ENCODE results near the gene SLC35G2. TPM values are rescaled to one million over a fixed set of nuclear protein-coding genes. Genes with fewer than 3 reads are reported as not detected.
"Not testable (repeated sequence)": the region's sequence is repeated elsewhere in the genome, so short reads cannot be mapped to it uniquely, and the experiment has no call there.

Gene SLC35G2
- under 1 TPM; 0.19 to 0.28 TPM for total RNA-seq

DNA sequence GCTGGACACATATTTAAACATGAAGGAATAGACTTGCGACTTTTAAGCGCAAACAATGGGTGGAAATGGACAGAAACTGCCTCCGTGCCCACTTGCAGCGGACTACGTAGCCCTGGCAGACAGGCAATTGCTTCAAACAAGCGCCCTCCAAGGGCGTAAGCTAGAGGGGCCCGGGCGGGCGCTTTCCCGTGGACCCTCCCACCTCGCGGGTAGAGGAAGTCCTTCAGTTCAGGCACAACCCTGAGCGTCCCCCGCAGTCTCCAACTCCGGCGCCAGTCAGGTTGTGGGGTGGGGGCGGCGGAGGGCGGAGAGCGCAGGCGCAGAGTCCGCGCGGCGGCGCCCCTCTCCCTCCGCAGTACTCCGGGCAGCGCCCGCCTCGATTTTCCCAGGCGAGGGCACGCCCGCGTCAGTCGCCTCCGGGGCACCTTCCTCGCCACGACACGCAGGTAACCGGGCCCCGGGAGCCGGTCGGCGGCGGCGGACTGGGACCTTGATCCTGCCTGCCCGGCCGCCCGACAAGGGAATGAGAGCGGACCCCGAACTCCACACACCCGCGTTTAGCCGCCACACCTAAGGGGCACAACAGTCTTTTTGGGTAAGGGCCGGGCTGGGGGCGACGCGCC, at the start of gene SLC35G2:
Gene SLC35G2, plus strand, starts transcription at position 358 of the 623 bp plus-strand sequence. CDS start 35,335 bp downstream, outside the sequence.
- Mint-ChIP-seq H3K27me3 (peaks cover 35% of the 10 kb centered on the region), H3K9me3 (peaks cover 3% of the 10 kb centered on the region), H3K4me1 (peaks cover 19% of the 10 kb centered on the region), H3K36me3 (no peaks in the 10 kb centered on the region), H3K27ac (no peak within 1 kb of the TSS), H3K4me3 (peak within 1 kb of the TSS; percentile 82)
- ATAC-seq (ENCODE audit: low read depth) = peak; percentile 60
- POLR2A ChIA-PET = no interaction called here
- DNase-seq = peak; percentile 51

GRCh38 chr3:136772709-136773108, 46.2 kb upstream of the SLC35G2 start:
- POLR2A ChIA-PET = no interaction called here
- DNase-seq (no peak), ATAC-seq (ENCODE audit: low read depth) (no peak)
- no peak overlapping the region for H3K27ac Mint-ChIP-seq
- no peaks in the 10 kb centered on the region for H3K36me3 Mint-ChIP-seq
- H3K27me3 Mint-ChIP-seq = no peaks in the 10 kb centered on the region
- H3K4me1 Mint-ChIP-seq = no peaks in the 10 kb centered on the region
- no peak overlapping the region for H3K4me3 Mint-ChIP-seq
- no peaks in the 10 kb centered on the region for H3K9me3 Mint-ChIP-seq

DNA sequence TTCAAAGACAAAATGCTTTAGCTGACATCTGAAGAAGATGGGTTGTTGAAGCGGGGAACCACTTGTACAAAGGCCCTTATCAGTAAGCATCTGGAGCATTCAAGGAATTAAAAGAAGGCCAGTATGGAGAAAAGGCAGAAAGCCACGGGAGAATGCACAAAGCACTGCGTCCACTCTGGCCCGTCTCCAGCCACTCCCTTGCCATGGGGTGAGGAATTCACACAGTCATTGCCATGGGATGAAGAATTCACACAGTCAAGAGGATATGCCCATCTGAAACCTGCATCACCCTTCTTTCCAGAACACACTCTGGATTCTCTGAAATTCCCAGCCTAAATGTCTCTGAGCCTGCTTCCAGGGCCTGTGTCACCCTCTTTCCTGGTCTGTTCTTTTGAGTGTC, 40.1 kb upstream of the SLC35G2 start:
- H3K9me3 Mint-ChIP-seq = no peaks in the 10 kb centered on the region
- DNase-seq (no peak), ATAC-seq (ENCODE audit: low read depth) (no peak)
- no peaks in the 10 kb centered on the region for H3K36me3 Mint-ChIP-seq
- POLR2A ChIA-PET = no interaction called here
- no peak overlapping the region for H3K27ac Mint-ChIP-seq
- H3K4me3 Mint-ChIP-seq = no peak overlapping the region
- H3K27me3 Mint-ChIP-seq = peaks cover 2% of the 10 kb centered on the region
- H3K4me1 Mint-ChIP-seq = no peaks in the 10 kb centered on the region

- Mint-ChIP-seq H3K4me1 (no peaks in the 10 kb centered on the region), H3K27me3 (peaks cover 2% of the 10 kb centered on the region), H3K27ac (no peak overlapping the region), H3K9me3 (no peaks in the 10 kb centered on the region), H3K36me3 (no peaks in the 10 kb centered on the region), H3K4me3 (no peak overlapping the region)
- POLR2A ChIA-PET = no interaction called here
- ATAC-seq (ENCODE audit: low read depth) (no peak), DNase-seq (no peak)
These were observed 38.2 kb upstream of the SLC35G2 start for GRCh38 chr3:136780741-136781140.

- Mint-ChIP-seq H3K4me1 (peaks cover 14% of the 10 kb centered on the region), H3K36me3 (no peaks in the 10 kb centered on the region), H3K27ac (no peak overlapping the region), H3K27me3 (peaks cover 2% of the 10 kb centered on the region), H3K9me3 (no peaks in the 10 kb centered on the region), H3K4me3 (no peak overlapping the region)
- POLR2A ChIA-PET = no interaction called here
- DNase-seq (no peak), ATAC-seq (ENCODE audit: low read depth) (no peak)
These were observed 35.2 kb upstream of the SLC35G2 start for GRCh38 chr3:136783708-136784191.

GRCh38 chr3:136787349-136787748, 31.6 kb upstream of the SLC35G2 start:
- H3K9me3 Mint-ChIP-seq = no peaks in the 10 kb centered on the region
- ATAC-seq (ENCODE audit: low read depth) (peak; percentile 85), DNase-seq (no peak)
- peaks cover 6% of the 10 kb centered on the region for H3K27me3 Mint-ChIP-seq
- H3K36me3 Mint-ChIP-seq = no peaks in the 10 kb centered on the region
- peak overlapping the region; percentile 24 for H3K27ac Mint-ChIP-seq
- POLR2A ChIA-PET = interaction anchor here (1.0 kb wide), 1 partner anchor 35 kb away, joined by 3 read pairs; the partner anchor contains the start of gene STAG1
- H3K4me3 Mint-ChIP-seq = no peak overlapping the region
- H3K4me1 Mint-ChIP-seq = peaks cover 14% of the 10 kb centered on the region

DNA sequence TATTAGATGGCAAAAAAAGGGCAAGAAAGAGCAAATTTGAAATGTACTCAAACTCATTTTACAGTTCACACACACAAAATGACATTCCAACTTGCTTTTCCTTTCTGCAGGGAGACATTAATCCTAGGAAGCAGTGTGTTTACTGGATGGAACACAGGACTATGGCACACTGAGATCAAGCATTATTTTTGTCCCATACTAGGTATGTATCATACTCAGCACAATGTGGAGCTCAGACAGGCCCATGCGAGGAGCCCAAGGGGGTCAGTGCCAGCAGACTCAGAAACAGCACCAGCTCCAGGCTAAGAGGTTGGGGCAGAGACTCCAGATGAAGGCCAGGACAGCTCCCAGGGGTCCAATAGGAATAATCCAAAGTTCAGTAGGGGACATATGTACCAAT, 30.8 kb upstream of the SLC35G2 start:
- Mint-ChIP-seq H3K27ac (no peak overlapping the region), H3K36me3 (no peaks in the 10 kb centered on the region), H3K27me3 (peaks cover 9% of the 10 kb centered on the region), H3K9me3 (no peaks in the 10 kb centered on the region), H3K4me3 (no peak overlapping the region), H3K4me1 (peaks cover 14% of the 10 kb centered on the region)
- POLR2A ChIA-PET = interaction anchor here (1.0 kb wide), 1 partner anchor 35 kb away, joined by 3 read pairs; the partner anchor contains the start of gene STAG1
- ATAC-seq (ENCODE audit: low read depth) (no peak), DNase-seq (no peak)

- Mint-ChIP-seq H3K4me3 (no peak overlapping the region), H3K9me3 (no peaks in the 10 kb centered on the region), H3K4me1 (peaks cover 14% of the 10 kb centered on the region), H3K27ac (no peak overlapping the region), H3K27me3 (peaks cover 10% of the 10 kb centered on the region), H3K36me3 (no peaks in the 10 kb centered on the region)
- no peak for DNase-seq
- POLR2A ChIA-PET = no interaction called here
- ATAC-seq (ENCODE audit: low read depth) = no peak
These were observed 28.9 kb upstream of the SLC35G2 start for GRCh38 chr3:136789976-136790375.

- Mint-ChIP-seq H3K4me3 (no peak overlapping the region), H3K27ac (no peak overlapping the region), H3K27me3 (peaks cover 13% of the 10 kb centered on the region), H3K9me3 (no peaks in the 10 kb centered on the region), H3K4me1 (peaks cover 14% of the 10 kb centered on the region), H3K36me3 (no peaks in the 10 kb centered on the region)
- DNase-seq = no peak
- no peak for ATAC-seq (ENCODE audit: low read depth)
- POLR2A ChIA-PET = no interaction called here
These were observed 28.1 kb upstream of the SLC35G2 start for GRCh38 chr3:136790786-136791185.

DNA sequence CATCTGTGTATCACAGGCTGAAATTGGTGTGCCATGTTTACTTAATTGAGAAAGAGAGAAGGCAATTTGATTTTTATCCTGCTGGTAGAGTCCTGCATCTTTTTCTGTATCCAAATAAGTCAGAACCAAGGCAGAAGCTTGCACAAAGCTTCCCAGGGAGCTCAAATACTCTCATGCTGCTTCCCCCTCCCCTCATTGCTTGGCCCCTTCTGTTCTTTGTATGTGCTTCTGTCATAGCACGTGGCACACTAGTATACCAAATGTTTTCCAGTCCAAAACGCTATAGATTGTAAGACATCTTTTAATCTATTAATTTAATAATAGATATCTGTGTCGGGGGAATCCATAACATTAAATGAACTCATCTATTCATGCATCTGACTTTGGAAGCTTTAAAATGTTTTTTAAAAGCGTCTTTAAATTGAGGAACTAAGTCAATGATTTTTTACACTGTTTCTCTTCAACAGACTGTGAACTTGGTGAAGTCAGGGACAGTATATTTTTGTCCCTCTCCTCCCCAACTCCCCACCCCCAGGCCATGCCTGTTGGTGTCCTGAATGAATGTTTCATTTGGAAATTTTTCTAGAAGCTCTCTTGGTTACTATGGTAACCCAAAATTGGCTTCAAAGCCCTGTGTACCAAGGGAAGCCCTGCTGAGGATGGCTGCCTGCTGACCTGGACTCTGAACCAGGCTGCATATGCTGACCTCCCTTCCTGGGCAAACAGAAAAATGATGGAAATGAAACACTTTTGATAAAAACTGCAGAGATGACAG, 26.2 kb upstream of the SLC35G2 start:
- DNase-seq = no peak
- H3K27me3 Mint-ChIP-seq = peaks cover 13% of the 10 kb centered on the region
- no peaks in the 10 kb centered on the region for H3K9me3 Mint-ChIP-seq
- no peaks in the 10 kb centered on the region for H3K36me3 Mint-ChIP-seq
- H3K4me1 Mint-ChIP-seq = no peaks in the 10 kb centered on the region
- no peak for ATAC-seq (ENCODE audit: low read depth)
- no peak overlapping the region for H3K4me3 Mint-ChIP-seq
- no peak overlapping the region for H3K27ac Mint-ChIP-seq
- POLR2A ChIA-PET = no interaction called here

- H3K4me3 Mint-ChIP-seq; H3K36me3 Mint-ChIP-seq; H3K4me1 Mint-ChIP-seq; H3K9me3 Mint-ChIP-seq; ATAC-seq (ENCODE audit: low read depth); H3K27me3 Mint-ChIP-seq; POLR2A ChIA-PET; H3K27ac Mint-ChIP-seq; DNase-seq: not testable (repeated sequence)
These were observed 17.8 kb upstream of the SLC35G2 start for GRCh38 chr3:136801146-136801545.

DNA sequence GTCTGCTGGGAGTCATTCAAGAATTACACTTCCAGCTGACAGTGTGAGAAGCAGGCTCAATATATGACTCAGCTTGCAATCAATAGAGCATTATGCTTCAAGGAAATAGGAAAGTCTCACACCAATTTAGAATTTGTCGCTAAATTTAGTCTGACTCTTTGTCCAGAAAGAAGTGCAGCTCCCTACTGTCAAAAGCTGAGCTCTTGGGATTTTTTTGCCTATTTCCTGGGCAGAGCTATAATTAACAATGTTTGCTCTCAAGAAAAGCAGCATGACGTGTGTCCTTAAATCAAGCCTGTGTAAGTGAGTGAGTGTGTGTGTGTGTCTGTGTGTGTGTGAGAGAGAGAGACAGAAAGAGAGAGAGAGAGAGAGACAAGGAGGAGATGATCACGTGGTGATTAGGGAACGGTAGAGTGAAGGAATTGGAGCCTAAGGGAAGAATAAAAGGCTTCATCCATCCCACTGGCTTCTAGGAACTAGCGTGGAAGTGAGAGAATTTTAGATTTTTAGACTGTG, 16.4 kb upstream of the SLC35G2 start:
- no peak for DNase-seq
- Mint-ChIP-seq H3K36me3 (no peaks in the 10 kb centered on the region), H3K4me1 (peaks cover 4% of the 10 kb centered on the region), H3K27ac (no peak overlapping the region), H3K4me3 (no peak overlapping the region), H3K9me3 (no peaks in the 10 kb centered on the region), H3K27me3 (peaks cover 9% of the 10 kb centered on the region)
- no peak for ATAC-seq (ENCODE audit: low read depth)
- POLR2A ChIA-PET = interaction anchor here (0.5 kb wide), 1 partner anchor 118 kb away, joined by 7 read pairs; no protein-coding TSS in a partner anchor

DNA sequence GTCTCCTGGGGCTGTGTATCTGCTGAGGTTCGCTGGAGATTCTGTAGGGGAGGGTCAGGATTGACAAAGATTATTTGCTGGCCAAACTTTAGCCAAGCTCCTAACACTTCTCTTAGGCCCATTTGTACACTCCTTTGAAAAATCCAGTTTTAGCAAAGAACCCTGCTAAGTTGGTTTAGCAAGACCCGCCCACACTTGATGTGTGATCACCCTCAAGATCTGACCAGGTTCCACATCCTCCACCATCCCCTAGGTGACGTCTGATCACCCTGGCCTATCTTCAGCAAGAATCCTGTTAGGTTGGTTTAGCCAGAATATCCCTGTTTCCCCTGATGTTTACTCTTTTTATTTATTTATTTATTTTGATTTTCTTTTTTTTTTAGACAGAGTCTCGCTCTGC, 14.8 kb upstream of the SLC35G2 start:
- Mint-ChIP-seq H3K36me3 (no peaks in the 10 kb centered on the region), H3K27ac (no peak overlapping the region), H3K4me1 (peaks cover 4% of the 10 kb centered on the region), H3K27me3 (peaks cover 9% of the 10 kb centered on the region), H3K4me3 (no peak overlapping the region), H3K9me3 (no peaks in the 10 kb centered on the region)
- POLR2A ChIA-PET = no interaction called here
- ATAC-seq (ENCODE audit: low read depth) (no peak), DNase-seq (no peak)

GRCh38 chr3:136804813-136805212, 14.1 kb upstream of the SLC35G2 start:
- Mint-ChIP-seq H3K9me3 (no peaks in the 10 kb centered on the region), H3K4me1 (peaks cover 4% of the 10 kb centered on the region), H3K4me3 (no peak overlapping the region), H3K27me3 (peaks cover 9% of the 10 kb centered on the region), H3K27ac (no peak overlapping the region), H3K36me3 (no peaks in the 10 kb centered on the region)
- ATAC-seq (ENCODE audit: low read depth) (no peak), DNase-seq (no peak)
- POLR2A ChIA-PET = no interaction called here
